NB4 (cell line): ENCODE results near the gene PPY.

ENCODE experiments used
- CTCF ChIP-seq: IDR thresholded peaks from one replicate; pipeline ENCODE4 v1.5.1; 2012; ENCODE audit warnings: low read depth, low read length
- MAX ChIP-seq: IDR thresholded peaks from 2 replicates; pipeline ENCODE4 v1.6.1; 2011; ENCODE audit warnings: low read depth, low read length
- MYC ChIP-seq: IDR thresholded peaks from 2 replicates; pipeline ENCODE4 v1.6.1; 2011; ENCODE audit warnings: low read depth, low read length
- POLR2A ChIP-seq: IDR thresholded peaks from 2 replicates; pipeline ENCODE4 v1.6.1; 2011; ENCODE audit warnings: mild to moderate bottlenecking; ENCODE audit not compliant: insufficient read length; ENCODE audit errors: extremely low read depth

GRCh38 chr17:43924558-43924957, 17.7 kb downstream of the PPY start:
- TF ChIP-seq POLR2A = no peak
- TF ChIP-seq CTCF = no peak
- TF ChIP-seq MAX = no peak
- TF ChIP-seq MYC = no peak
